NCI-H1694 treated with DMSO at 0.1 percent for 48 hours (cell line): ENCODE data around the gene TRAF1.
"Not testable (repeated sequence)": the region's sequence is repeated elsewhere in the genome, so short reads cannot be mapped to it uniquely, and the experiment has no call there.

Experiments used
- DNase-seq: peaks from one replicate; lab custom pipeline; 2025; lab: John Stamatoyannopoulos, UW

Gene TRAF1

GRCh38 chr9:120926397-120926928 is at the start of gene TRAF1:
TSS of gene TRAF1 (minus strand) at chr9:120926796. CDS start at chr9:120926075, 721 bp downstream.
- no peak for DNase-seq

GRCh38 chr9:120974921-120975320 is 48.3 kb upstream of the TRAF1 start:
- no peak for DNase-seq

GRCh38 chr9:120974181-120974580 is 47.6 kb upstream of the TRAF1 start:
- no peak for DNase-seq

- no peak for DNase-seq
Measured at GRCh38 chr9:120971938-120972337, 45.3 kb upstream of the TRAF1 start.

GRCh38 chr9:120971471-120971870 is 44.9 kb upstream of the TRAF1 start:
- not testable (repeated sequence) for DNase-seq

- no peak for DNase-seq
Measured at GRCh38 chr9:120970244-120970643, 43.6 kb upstream of the TRAF1 start.

- no peak for DNase-seq
Measured at GRCh38 chr9:120966013-120966369, 39.4 kb upstream of the TRAF1 start.

- no peak for DNase-seq
Measured at GRCh38 chr9:120965344-120966012, 38.9 kb upstream of the TRAF1 start.

GRCh38 chr9:120961936-120962335 is 35.3 kb upstream of the TRAF1 start:
- DNase-seq: no peak

GRCh38 chr9:120960001-120960400 is 33.4 kb upstream of the TRAF1 start:
- no peak for DNase-seq

GRCh38 chr9:120956862-120957261 is 30.3 kb upstream of the TRAF1 start:
- DNase-seq: no peak

GRCh38 chr9:120951960-120952618 is 25.5 kb upstream of the TRAF1 start:
- DNase-seq: no peak

GRCh38 chr9:120950421-120951388 is 24.1 kb upstream of the TRAF1 start:
- no peak for DNase-seq

- no peak for DNase-seq
Measured at GRCh38 chr9:120949290-120949689, 22.7 kb upstream of the TRAF1 start.

GRCh38 chr9:120948824-120949223 is 22.2 kb upstream of the TRAF1 start:
- DNase-seq: no peak

GRCh38 chr9:120947222-120947621 is 20.6 kb upstream of the TRAF1 start:
- DNase-seq: no peak

- DNase-seq: no peak
Measured at GRCh38 chr9:120946259-120946658, 19.7 kb upstream of the TRAF1 start.

- no peak for DNase-seq
Measured at GRCh38 chr9:120944948-120945347, 18.4 kb upstream of the TRAF1 start.

GRCh38 chr9:120944434-120944843 is 17.8 kb upstream of the TRAF1 start:
- DNase-seq: no peak

- DNase-seq: no peak
Measured at GRCh38 chr9:120942186-120943001, 15.8 kb upstream of the TRAF1 start.

GRCh38 chr9:120941046-120941770 is 14.6 kb upstream of the TRAF1 start:
- DNase-seq: no peak
